ENCODE measurements around the gene RAB11B.
"Not testable (repeated sequence)": the region's sequence is repeated elsewhere in the genome, so short reads cannot be mapped to it uniquely, and the experiment has no call there.

- not testable (repeated sequence) for TF ChIP-seq POLR2AphosphoS5 (IDR thresholded peaks at IDR 0.05; ENCODE audit: low read depth, low read length); SIN3A (IDR thresholded peaks at IDR 0.05; ENCODE audit: borderline replicate concordance, insufficient read depth, low read depth, low read length)
- TF ChIP-seq, protein P1, sequence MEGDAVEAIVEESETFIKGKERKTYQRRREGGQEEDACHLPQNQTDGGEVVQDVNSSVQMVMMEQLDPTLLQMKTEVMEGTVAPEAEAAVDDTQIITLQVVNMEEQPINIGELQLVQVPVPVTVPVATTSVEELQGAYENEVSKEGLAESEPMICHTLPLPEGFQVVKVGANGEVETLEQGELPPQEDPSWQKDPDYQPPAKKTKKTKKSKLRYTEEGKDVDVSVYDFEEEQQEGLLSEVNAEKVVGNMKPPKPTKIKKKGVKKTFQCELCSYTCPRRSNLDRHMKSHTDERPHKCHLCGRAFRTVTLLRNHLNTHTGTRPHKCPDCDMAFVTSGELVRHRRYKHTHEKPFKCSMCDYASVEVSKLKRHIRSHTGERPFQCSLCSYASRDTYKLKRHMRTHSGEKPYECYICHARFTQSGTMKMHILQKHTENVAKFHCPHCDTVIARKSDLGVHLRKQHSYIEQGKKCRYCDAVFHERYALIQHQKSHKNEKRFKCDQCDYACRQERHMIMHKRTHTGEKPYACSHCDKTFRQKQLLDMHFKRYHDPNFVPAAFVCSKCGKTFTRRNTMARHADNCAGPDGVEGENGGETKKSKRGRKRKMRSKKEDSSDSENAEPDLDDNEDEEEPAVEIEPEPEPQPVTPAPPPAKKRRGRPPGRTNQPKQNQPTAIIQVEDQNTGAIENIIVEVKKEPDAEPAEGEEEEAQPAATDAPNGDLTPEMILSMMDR (IDR thresholded peaks at IDR 0.05), result not testable (repeated sequence)
Measured at GRCh38 chr19:8384569-8384968, 5.6 kb upstream of the RAB11B start.
